ENCODE results near the gene KCNIP1. TPM values are rescaled to one million over a fixed set of nuclear protein-coding genes. Genes with fewer than 3 reads are reported as not detected.

The KCNIP1 gene
- total and polyA plus RNA-seq, 10 of the 15 experiments (the other 5 are each of a cell fraction or from before 2014, with no cell fraction given) = not detected

GRCh38 chr5:170648541-170648940 is 144.7 kb downstream of the KCNIP1 start:
- Histone ChIP-seq H3K9ac (ENCODE audit: control insufficient read depth, insufficient read depth, low read length) (no peak overlapping the region), H3K27me3 (replicated peaks in 1 of 2; ENCODE audit: control insufficient read depth in 2 of 2, insufficient read depth in 2 of 2, low read length in 1 of 2) (peaks cover 0 to 1% of the 10 kb centered on the region in 2 experiments; a peak in 1 of 4 replicates), H3K4me2 (ENCODE audit: control insufficient read depth, insufficient read depth) (no peak overlapping the region), H3K4me1 (ENCODE audit: control insufficient read depth, insufficient read depth, low read length) (no peaks in the 10 kb centered on the region), H3K4me3 (no peak overlapping the region), H4K20me1 (ENCODE audit: control insufficient read depth, insufficient read depth) (no peaks in the 10 kb centered on the region), H3K9me3 (replicated peaks; ENCODE audit: control insufficient read depth, insufficient read depth, low read length) (no peaks in the 10 kb centered on the region), H3K27ac (ENCODE audit: control insufficient read depth, insufficient read depth) (no peak overlapping the region), H3K79me2 (ENCODE audit: control insufficient read depth, insufficient read depth, low read length) (no peaks in the 10 kb centered on the region), H3K36me3 (ENCODE audit: control insufficient read depth in 2 of 2, insufficient read depth in 2 of 2, low read length in 1 of 2) (no peaks in the 10 kb centered on the region), H2AFZ (ENCODE audit: control insufficient read depth, low read depth, low read length) (no peak overlapping the region)
- in situ Hi-C loops (cut with MboI) = no loop called here
- RAD21 ChIA-PET (ENCODE audit: unreplicated experiment) = no interaction called here
- intact Hi-C loops (cut with micrococcal nuclease; ENCODE audit: unreplicated experiment) = no loop called here
- WGBS (ENCODE audit: insufficient coverage, insufficient replicate concordance, low lambda C conversion rate, missing lambda C conversion rate) = 58% methylated on average over 2 of the region's 2 CpGs
- CTCF ChIA-PET = no interaction called here
- ATAC-seq = no peak
- no peak for FAIRE-seq
- DNase-seq (ENCODE audit: low read depth, low spot score) = no peak
- POLR2A ChIA-PET = no interaction called here
- no TSS peak for BruUV-seq (replicated peaks)
- TF ChIP-seq HDGF (IDR thresholded peaks at IDR 0.05) (no peak), KLF5 (IDR thresholded peaks at IDR 0.05; ENCODE audit: partially characterized antibody) (no peak), PAX5 (IDR thresholded peaks at IDR 0.05; ENCODE audit: borderline replicate concordance, low read depth, low read length) (no peak), SP1 (IDR thresholded peaks at IDR 0.05; ENCODE audit: low read depth, low read length) (no peak), MTA2 (IDR thresholded peaks at IDR 0.05; ENCODE audit: low read depth) (no peak), MYB (IDR thresholded peaks at IDR 0.05; ENCODE audit: borderline replicate concordance, low read depth, low read length) (no peak), GABPA (IDR thresholded peaks at IDR 0.05; ENCODE audit: low read depth) (no peak), PBX3 (IDR thresholded peaks at IDR 0.05; ENCODE audit: insufficient replicate concordance, low read depth, low read length) (no peak), CHD2 (IDR thresholded peaks at IDR 0.05; ENCODE audit: borderline replicate concordance, low read depth, low read length) (no peak), IKZF2 (IDR thresholded peaks at IDR 0.05) (no peak), CREB1 (IDR thresholded peaks at IDR 0.05; ENCODE audit: low read depth) (no peak), E2F8 (IDR thresholded peaks at IDR 0.05; ENCODE audit: low read depth, partially characterized antibody) (no peak), NR2F1 (conservative IDR thresholded peaks at IDR 0.05) (no peak), HDAC2 (IDR thresholded peaks at IDR 0.05) (no peak), LARP7 (IDR thresholded peaks at IDR 0.05) (no peak), CBX3 (IDR thresholded peaks at IDR 0.05; ENCODE audit: borderline replicate concordance, low read depth) (no peak), ATF7 (IDR thresholded peaks at IDR 0.05; ENCODE audit: low read depth) (no peak), JUND (IDR thresholded peaks at IDR 0.05; ENCODE audit: low read depth, low read length) (no peak)
- SMC1A ChIA-PET (ENCODE audit: uncharacterized antibody, unreplicated experiment) = no interaction called here

Data from GM12878 (cell line).